ENCODE results near the gene EMILIN2. TPM values are rescaled to one million over a fixed set of nuclear protein-coding genes. Genes with fewer than 3 reads are reported as not detected.
"Not testable (repeated sequence)": the region's sequence is repeated elsewhere in the genome, so short reads cannot be mapped to it uniquely, and the experiment has no call there.

The EMILIN2 gene
- total and polyA plus RNA-seq, 2 donors (not counting 1 experiment from before 2014, with no cell fraction given) = 2.5 to 48.2 TPM

DNA sequence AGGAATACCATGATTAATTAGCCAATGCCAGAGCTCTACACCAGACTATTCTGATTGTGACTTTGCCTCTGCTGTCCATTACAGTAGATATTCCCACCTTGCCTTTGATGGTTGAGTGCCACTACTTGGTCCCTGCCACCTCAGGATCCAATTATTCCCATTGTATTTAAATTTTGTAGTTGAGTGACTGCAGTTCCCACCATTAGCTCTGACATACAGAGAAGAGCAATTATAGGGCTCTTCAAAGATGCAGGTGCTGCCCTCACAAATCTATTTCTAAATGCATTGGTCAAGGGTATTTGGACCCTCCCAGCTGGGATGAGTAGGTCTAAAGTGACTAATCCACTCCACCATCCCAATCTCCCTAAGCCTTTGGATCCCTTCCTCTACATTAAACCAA is 9.5 kb upstream of the EMILIN2 start:
- CTCF ChIA-PET; H3K79me2 ChIP-seq (ENCODE audit: control insufficient read depth, insufficient read depth, low read length); intact Hi-C loops (cut with micrococcal nuclease); H3K9ac ChIP-seq (ENCODE audit: low read length); H3K27ac Mint-ChIP-seq; H2AFZ ChIP-seq (ENCODE audit: insufficient read depth, low read depth, low read length, poor library complexity, severe bottlenecking); H3K4me1 Mint-ChIP-seq; H3K4me3 Mint-ChIP-seq; H3K36me3 ChIP-seq (replicated peaks in 1 of 2; ENCODE audit: control extremely low read depth in 1 of 2, control insufficient read depth in 1 of 2, extremely low read depth in 1 of 2, insufficient read depth in 2 of 2, low read length in 1 of 2); DNase-seq; H4K20me1 ChIP-seq (ENCODE audit: control insufficient read depth, insufficient read depth, low read length, poor library complexity, severe bottlenecking); H3K4me3 ChIP-seq (ENCODE audit: control extremely low read depth in 1 of 5, extremely low read depth in 1 of 5, insufficient read depth in 1 of 5, low read depth in 2 of 5, low read length in 4 of 5); H3K4me1 ChIP-seq (ENCODE audit: control insufficient read depth in 2 of 2, insufficient read depth in 2 of 2, low read length in 2 of 2); H3K4me2 ChIP-seq (replicated peaks; ENCODE audit: low read depth, low read length, poor library complexity, severe bottlenecking); H3K27ac ChIP-seq (ENCODE audit: low read length in 2 of 2); H3K27me3 Mint-ChIP-seq; H3K9me3 Mint-ChIP-seq (ENCODE audit: insufficient read depth); H3K27me3 ChIP-seq (replicated peaks in 1 of 4; ENCODE audit: control extremely low read depth in 1 of 4, control insufficient read depth in 3 of 4, insufficient read depth in 4 of 4, low read length in 3 of 4); H3K9me3 ChIP-seq (ENCODE audit: control extremely low read depth in 1 of 3, control insufficient read depth in 2 of 3, insufficient read depth in 1 of 3, low read length in 2 of 3); ATAC-seq (ENCODE audit: low read depth): not testable (repeated sequence)
- POLR2A ChIA-PET = interaction anchor here (0.6 kb wide), 1 partner anchor 28 kb away, joined by 4 read pairs; no protein-coding TSS in a partner anchor

DNA sequence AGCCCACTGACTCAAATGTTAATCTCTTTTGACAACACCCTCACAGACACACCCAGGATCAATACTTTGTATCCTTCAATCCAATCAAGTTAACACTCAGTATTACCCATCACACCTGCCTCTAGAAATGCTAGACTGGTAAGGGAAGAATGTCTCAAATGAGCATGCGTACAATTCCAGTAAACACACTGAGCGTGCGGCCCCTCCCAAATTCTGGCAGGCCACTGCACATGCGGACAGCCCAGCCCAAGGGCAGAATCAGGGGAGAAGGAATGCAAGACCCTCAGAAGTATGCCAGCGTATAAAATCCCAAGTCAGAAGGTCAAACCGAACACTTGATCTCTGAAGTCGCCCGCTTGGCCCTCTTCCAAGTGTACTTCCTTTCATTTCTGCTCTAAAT is 7.6 kb upstream of the EMILIN2 start:
- ChIA-PET CTCF (no interaction called here), POLR2A (no interaction called here)
- ATAC-seq (ENCODE audit: low read depth) (no peak), DNase-seq (no peak)
- 99% methylated on average over 5 of the region's 8 CpGs for WGBS (ENCODE audit: insufficient coverage)
- Histone ChIP-seq H3K4me1 (ENCODE audit: control insufficient read depth in 2 of 2, insufficient read depth in 2 of 2, low read length in 2 of 2) (peaks cover 0 to 10% of the 10 kb centered on the region in 2 donors), H3K27ac (ENCODE audit: low read length in 2 of 2) (no peak overlapping the region), H3K9me3 (ENCODE audit: control extremely low read depth in 1 of 3, control insufficient read depth in 2 of 3, insufficient read depth in 1 of 3, low read length in 2 of 3) (peaks cover 0 to 8% (median 0%) of the 10 kb centered on the region in 3 donors), H3K9ac (ENCODE audit: low read length) (no peak overlapping the region), H3K79me2 (ENCODE audit: control insufficient read depth, insufficient read depth, low read length) (no peaks in the 10 kb centered on the region), H4K20me1 (ENCODE audit: control insufficient read depth, insufficient read depth, low read length, poor library complexity, severe bottlenecking) (no peaks in the 10 kb centered on the region), H3K36me3 (replicated peaks in 1 of 2; ENCODE audit: control extremely low read depth in 1 of 2, control insufficient read depth in 1 of 2, extremely low read depth in 1 of 2, insufficient read depth in 2 of 2, low read length in 1 of 2) (no peaks in the 10 kb centered on the region), H3K4me3 (ENCODE audit: control extremely low read depth in 1 of 5, extremely low read depth in 1 of 5, insufficient read depth in 1 of 5, low read depth in 2 of 5, low read length in 4 of 5) (no peak overlapping the region), H2AFZ (ENCODE audit: insufficient read depth, low read depth, low read length, poor library complexity, severe bottlenecking) (no peak overlapping the region), H3K27me3 (replicated peaks in 1 of 4; ENCODE audit: control extremely low read depth in 1 of 4, control insufficient read depth in 3 of 4, insufficient read depth in 4 of 4, low read length in 3 of 4) (no peaks in the 10 kb centered on the region), H3K4me2 (replicated peaks; ENCODE audit: low read depth, low read length, poor library complexity, severe bottlenecking) (no peak overlapping the region)
- Mint-ChIP-seq H3K27me3 (no peaks in the 10 kb centered on the region), H3K27ac (no peak overlapping the region), H3K4me1 (peaks cover 9% of the 10 kb centered on the region), H3K4me3 (no peak overlapping the region), H3K9me3 (ENCODE audit: insufficient read depth) (peaks cover 2% of the 10 kb centered on the region)
- TF ChIP-seq EZH2 (IDR thresholded peaks at IDR 0.05; ENCODE audit: borderline replicate concordance, insufficient read depth, low read depth, low read length, poor library complexity, severe bottlenecking) = no peak
- TF ChIP-seq, protein P1, sequence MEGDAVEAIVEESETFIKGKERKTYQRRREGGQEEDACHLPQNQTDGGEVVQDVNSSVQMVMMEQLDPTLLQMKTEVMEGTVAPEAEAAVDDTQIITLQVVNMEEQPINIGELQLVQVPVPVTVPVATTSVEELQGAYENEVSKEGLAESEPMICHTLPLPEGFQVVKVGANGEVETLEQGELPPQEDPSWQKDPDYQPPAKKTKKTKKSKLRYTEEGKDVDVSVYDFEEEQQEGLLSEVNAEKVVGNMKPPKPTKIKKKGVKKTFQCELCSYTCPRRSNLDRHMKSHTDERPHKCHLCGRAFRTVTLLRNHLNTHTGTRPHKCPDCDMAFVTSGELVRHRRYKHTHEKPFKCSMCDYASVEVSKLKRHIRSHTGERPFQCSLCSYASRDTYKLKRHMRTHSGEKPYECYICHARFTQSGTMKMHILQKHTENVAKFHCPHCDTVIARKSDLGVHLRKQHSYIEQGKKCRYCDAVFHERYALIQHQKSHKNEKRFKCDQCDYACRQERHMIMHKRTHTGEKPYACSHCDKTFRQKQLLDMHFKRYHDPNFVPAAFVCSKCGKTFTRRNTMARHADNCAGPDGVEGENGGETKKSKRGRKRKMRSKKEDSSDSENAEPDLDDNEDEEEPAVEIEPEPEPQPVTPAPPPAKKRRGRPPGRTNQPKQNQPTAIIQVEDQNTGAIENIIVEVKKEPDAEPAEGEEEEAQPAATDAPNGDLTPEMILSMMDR (IDR thresholded peaks at IDR 0.05) = no peak
- intact Hi-C loops (cut with micrococcal nuclease) = no loop called here
